Left lung (tissue), 10 donors: ENCODE results near the gene PWP2. TPM values are rescaled to one million over a fixed set of nuclear protein-coding genes. Genes with fewer than 3 reads are reported as not detected.
"Not testable (repeated sequence)": the region's sequence is repeated elsewhere in the genome, so short reads cannot be mapped to it uniquely, and the experiment has no call there.

Experiments used
- ATAC-seq: fragments of 200-7000 bp; cut with Tn5 transposase; one replicate; pipeline ENCODE4 v1.9.1; 2020; ENCODE audit warnings: moderate library complexity
- DNase-seq, 4 donors: peaks; one replicate each; pipeline ENCODE4 v3.0.0-alpha.2; 2013 to 2020
- H3K27ac ChIP-seq, 2 donors: fragments of 200-600 bp; sonication (generic) in 1 of 2; one replicate each; pipeline versions ENCODE4 v1.5.0 to v1.8.0; 2020 to 2021
- H3K27me3 ChIP-seq, 2 donors: fragments of 200-600 bp; sonication (generic) in 1 of 2; one replicate each; pipeline versions ENCODE4 v1.5.0 to v1.8.0; 2020 to 2021
- H3K36me3 ChIP-seq, 2 donors: fragments of 200-600 bp; sonication (generic) in 1 of 2; one replicate each; pipeline versions ENCODE4 v1.5.0 to v1.8.0; 2020 to 2021
- H3K4me1 ChIP-seq, 2 donors: fragments of 200-600 bp; one replicate each; pipeline ENCODE4 v1.8.0; 2021
- H3K4me3 ChIP-seq, 2 donors: fragments of 200-600 bp; sonication (generic) in 1 of 2; one replicate each; pipeline versions ENCODE4 v1.5.0 to v1.8.0; 2020 to 2021; ENCODE audit warnings: mild to moderate bottlenecking in 1 of 2
- H3K9me3 ChIP-seq, 2 donors: fragments of 200-600 bp; sonication (generic) in 1 of 2; one replicate each; pipeline versions ENCODE4 v1.5.0 to v1.8.0; 2020 to 2021
- intact Hi-C, 2 donors: fragments of 100-400 bp; cut with DNase I; formaldehyde crosslinking; loops; one replicate each; pipeline versions ENCODE4 v1.11.2 to v1.14.2; 2022
- polyA plus RNA-seq, 6 donors: library from polyadenylated mRNA; unstranded; fragments of 120-200 nt; gene quantifications; one replicate each; pipeline ENCODE4 v1.2.1, GENCODE V29; 2013; ENCODE audit not compliant: insufficient read length in 6 of 6
- total RNA-seq, 2 donors: library from RNA; stranded (reverse); fragmentation: NEBNext Ultra II Directional; extraction: Animal tissue kit (Norgen Biotek cat#: 25700); gene quantifications; one replicate each; pipeline ENCODE4 v1.2.1, GENCODE V29; 2021
- donor health status: DM: no; HTN: yes; CAD: no.
- donor health status: DM: no; HTN: no; CAD: no.

The PWP2 gene
- total and polyA plus RNA-seq, 8 donors: 1.7 to 10.8 (median 7.2) TPM

- DNase-seq, H3K4me3 ChIP-seq, H3K9me3 ChIP-seq, H3K36me3 ChIP-seq, H3K27me3 ChIP-seq, intact Hi-C loops, H3K4me1 ChIP-seq, H3K27ac ChIP-seq: not testable (repeated sequence)
- peak; percentile 13 for ATAC-seq
These were observed 64.9 kb downstream of the PWP2 start for GRCh38 chr21:44171962-44172572.

GRCh38 chr21:44172741-44173140, 65.5 kb downstream of the PWP2 start:
- DNase-seq, H3K4me1 ChIP-seq, H3K9me3 ChIP-seq, H3K36me3 ChIP-seq, intact Hi-C loops, H3K4me3 ChIP-seq, H3K27me3 ChIP-seq, H3K27ac ChIP-seq: not testable (repeated sequence)
- ATAC-seq: peak; percentile 77

GRCh38 chr21:44175189-44175588, 68.0 kb downstream of the PWP2 start:
- H3K27ac ChIP-seq, intact Hi-C loops, H3K27me3 ChIP-seq, H3K4me3 ChIP-seq, H3K9me3 ChIP-seq, DNase-seq, H3K36me3 ChIP-seq, H3K4me1 ChIP-seq: not testable (repeated sequence)
- ATAC-seq: peak; percentile 47

- intact Hi-C loops, H3K36me3 ChIP-seq, H3K4me3 ChIP-seq, H3K27ac ChIP-seq, DNase-seq, ATAC-seq, H3K9me3 ChIP-seq, H3K27me3 ChIP-seq, H3K4me1 ChIP-seq: not testable (repeated sequence)
These were observed 68.9 kb downstream of the PWP2 start for GRCh38 chr21:44176127-44176526.

Other genes with a start within 250 kb of the PWP2 start
- 100 to 1,000 TPM; 106 to 111 TPM for gene AGPAT3, start 242.2 kb upstream of the PWP2 start, total RNA-seq
- gene AGPAT3, start 242.2 kb upstream of the PWP2 start, polyA plus RNA-seq: 10 to 100 TPM; 37.4 to 47.6 (median 42.2) TPM
- gene TRAPPC10, start 95.1 kb upstream of the PWP2 start, total RNA-seq: 10 to 100 TPM; 32.6 to 43.5 TPM
- gene TRAPPC10, start 95.1 kb upstream of the PWP2 start, polyA plus RNA-seq: 10 to 100 TPM; 26.6 to 32.7 (median 27.5) TPM
- 10 to 100 TPM in 1 of 2 donors, 1 to 10 TPM in 1; 8.8 to 10.8 TPM for gene GATD3, start 26.3 kb downstream of the PWP2 start, total RNA-seq
- gene GATD3, start 26.3 kb downstream of the PWP2 start, polyA plus RNA-seq: 10 to 100 TPM; 22.3 to 50.1 (median 36.2) TPM
- gene ICOSLG, start 133.5 kb downstream of the PWP2 start, total RNA-seq: 1 to 10 TPM; 3.9 to 4.6 TPM
- 1 to 10 TPM; 1.7 to 3.3 (median 2.1) TPM for gene ICOSLG, start 133.5 kb downstream of the PWP2 start, polyA plus RNA-seq
- not detected for gene DNMT3L, start 154.5 kb downstream of the PWP2 start, total RNA-seq
- not detected for gene DNMT3L, start 154.5 kb downstream of the PWP2 start, polyA plus RNA-seq
- under 1 TPM in 1 of 2 donors, not detected in 1; 0.06 TPM for gene AIRE, start 178.5 kb downstream of the PWP2 start, total RNA-seq
- under 1 TPM in 5 of 6 donors, not detected in 1; 0.06 to 0.21 (median 0.09) TPM for gene AIRE, start 178.5 kb downstream of the PWP2 start, polyA plus RNA-seq
- gene PFKL, start 192.7 kb downstream of the PWP2 start, total RNA-seq: 100 to 1,000 TPM; 109 to 116 TPM
- gene PFKL, start 192.7 kb downstream of the PWP2 start, polyA plus RNA-seq: 100 to 1,000 TPM in 1 of 6 donors, 10 to 100 TPM in 5; 80.3 to 110 (median 87.1) TPM
- 10 to 100 TPM; 20.8 to 21.4 TPM for gene CFAP410, start 232.0 kb downstream of the PWP2 start, total RNA-seq
- gene CFAP410, start 232.0 kb downstream of the PWP2 start, polyA plus RNA-seq: 10 to 100 TPM; 16.5 to 31.5 (median 20.7) TPM
- gene TRPM2, start 246.2 kb downstream of the PWP2 start, total RNA-seq: 10 to 100 TPM; 11.0 to 25.6 TPM
- gene TRPM2, start 246.2 kb downstream of the PWP2 start, polyA plus RNA-seq: 1 to 10 TPM; 1.2 to 1.8 (median 1.5) TPM